ENCODE results near the gene GRIK4.

GRIK4 gene

DNA sequence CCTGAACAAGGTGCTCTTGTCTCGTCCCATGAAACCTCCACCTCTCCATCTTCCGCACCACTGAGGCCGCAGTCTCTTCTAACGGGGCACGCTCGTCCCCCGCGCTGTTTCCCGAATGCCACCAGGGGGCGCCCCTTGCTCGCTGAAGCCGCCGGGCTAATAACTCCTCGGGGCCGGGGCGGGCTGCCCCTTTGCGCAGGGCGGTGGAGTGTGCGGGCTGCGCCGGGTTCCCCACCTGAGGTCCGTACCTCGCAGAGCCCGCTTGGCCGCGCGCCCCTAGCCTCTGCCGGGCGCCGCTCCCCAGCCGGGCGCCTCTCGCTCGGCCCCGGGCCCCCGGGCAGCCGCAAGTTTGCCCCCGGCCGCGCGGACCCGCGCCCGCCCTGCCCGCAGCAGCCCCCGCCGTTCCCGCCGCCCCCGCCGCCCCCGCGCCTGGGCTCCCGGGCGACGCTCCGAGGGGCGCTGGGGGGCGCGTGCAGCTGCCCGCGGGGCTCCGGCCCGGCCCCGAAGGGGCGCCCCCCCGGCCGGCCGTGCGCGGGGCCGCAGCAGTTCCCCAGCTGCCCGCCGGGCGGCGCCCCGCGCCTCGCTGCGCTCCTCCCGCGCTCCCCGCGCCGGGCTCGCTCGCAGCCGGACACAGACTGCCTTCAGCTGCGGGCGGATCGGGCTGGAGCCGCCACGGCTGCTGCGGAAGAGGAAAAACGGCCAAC lies at the start of gene GRIK4:
Gene GRIK4, plus strand, starts transcription at position 633 of the 704 bp plus-strand sequence. CDS start 148,571 bp downstream, outside the sequence.
- H3K36me3 ChIP-seq (ENCODE audit: insufficient read depth, low read length): no peaks in the 10 kb centered on the region
- peak within 1 kb of the TSS; percentile 49; the same call in 1 of the 2 replicates for H3K9ac ChIP-seq (ENCODE audit: low read depth, low read length)
- no peaks in the 10 kb centered on the region for H3K9me3 ChIP-seq (ENCODE audit: control insufficient read depth, insufficient read depth, low read length)
- H3K4me1 ChIP-seq (ENCODE audit: insufficient read depth, low read length): no peaks in the 10 kb centered on the region; the same call in 1 of the 2 replicates

DNA sequence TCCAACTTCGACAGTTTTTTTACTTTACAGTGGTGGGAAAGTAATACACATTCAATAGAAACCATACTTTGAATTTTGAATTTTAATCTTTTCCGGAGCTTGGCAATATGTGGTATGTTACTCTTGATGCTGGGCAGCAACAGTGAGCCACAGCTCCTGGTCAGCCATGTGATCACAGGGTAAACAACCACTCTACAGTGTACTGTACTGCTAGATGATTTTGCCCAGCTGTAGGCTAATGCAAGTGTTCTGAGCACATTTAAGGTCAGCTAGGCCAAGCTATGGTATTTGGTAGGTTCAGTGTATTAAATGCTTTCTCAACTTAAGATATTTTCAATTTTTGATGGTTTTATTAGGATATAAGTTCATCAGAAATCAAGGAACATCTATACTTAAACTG lies 48.7 kb upstream of the GRIK4 start:
- Histone ChIP-seq H3K9ac (ENCODE audit: low read depth, low read length) (no peak overlapping the region), H3K4me1 (ENCODE audit: insufficient read depth, low read length) (no peaks in the 10 kb centered on the region), H3K9me3 (ENCODE audit: control insufficient read depth, insufficient read depth, low read length) (no peaks in the 10 kb centered on the region), H3K36me3 (ENCODE audit: insufficient read depth, low read length) (no peaks in the 10 kb centered on the region)

DNA sequence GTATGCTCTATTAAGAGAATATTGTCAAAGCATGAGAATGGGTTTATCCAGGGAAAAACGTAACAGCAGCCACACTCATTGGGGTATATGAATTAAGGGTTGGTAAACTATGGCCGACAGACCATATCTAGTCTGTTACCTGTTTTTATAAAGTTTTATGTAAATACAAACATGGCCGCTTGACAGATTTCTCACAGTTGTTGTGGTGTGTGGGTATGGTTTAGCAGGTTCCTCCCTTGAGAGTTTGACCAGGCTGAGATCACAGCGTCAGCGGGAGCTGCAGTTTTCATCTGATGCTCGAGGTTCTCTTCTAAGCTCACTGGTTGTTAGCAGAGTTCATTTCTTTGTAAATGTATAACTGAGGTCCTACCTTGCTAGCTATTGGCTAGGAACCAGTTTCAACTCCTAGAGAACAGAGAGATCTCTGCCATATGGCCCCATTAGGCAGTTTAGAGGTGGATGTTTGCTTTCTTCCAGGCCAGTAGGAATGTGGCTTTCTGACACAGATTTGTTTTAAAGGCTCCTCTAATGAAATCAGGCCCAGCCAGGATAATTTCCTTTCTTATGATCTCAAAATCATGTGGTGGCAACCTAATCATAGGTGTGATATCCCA lies 45.5 kb upstream of the GRIK4 start:
- no peaks in the 10 kb centered on the region; the same call in 1 of the 2 replicates for H3K36me3 ChIP-seq (ENCODE audit: insufficient read depth, low read length)

GRCh38 chr11:120467627-120468026 lies 43.9 kb upstream of the GRIK4 start:
- no peak overlapping the region for H3K9ac ChIP-seq (ENCODE audit: low read depth, low read length)
- H3K36me3 ChIP-seq (ENCODE audit: insufficient read depth, low read length): no peaks in the 10 kb centered on the region; the same call in 1 of the 2 replicates
- no peaks in the 10 kb centered on the region for H3K9me3 ChIP-seq (ENCODE audit: control insufficient read depth, insufficient read depth, low read length)
- H3K4me1 ChIP-seq (ENCODE audit: insufficient read depth, low read length): no peaks in the 10 kb centered on the region

More for the DNA sequence above, 45.5 kb upstream of the GRIK4 start:
- no peak overlapping the region for H3K9ac ChIP-seq (ENCODE audit: low read depth, low read length)
- no peaks in the 10 kb centered on the region for H3K4me1 ChIP-seq (ENCODE audit: insufficient read depth, low read length)
- no peaks in the 10 kb centered on the region for H3K9me3 ChIP-seq (ENCODE audit: control insufficient read depth, insufficient read depth, low read length)

GRCh38 chr11:120471131-120471530 lies 40.4 kb upstream of the GRIK4 start:
- no peaks in the 10 kb centered on the region; the same call in 1 of the 2 replicates for H3K36me3 ChIP-seq (ENCODE audit: insufficient read depth, low read length)
- no peaks in the 10 kb centered on the region for H3K9me3 ChIP-seq (ENCODE audit: control insufficient read depth, insufficient read depth, low read length)
- no peak overlapping the region for H3K9ac ChIP-seq (ENCODE audit: low read depth, low read length)
- no peaks in the 10 kb centered on the region for H3K4me1 ChIP-seq (ENCODE audit: insufficient read depth, low read length)

GRCh38 chr11:120471994-120472393 lies 39.6 kb upstream of the GRIK4 start:
- Histone ChIP-seq H3K9me3 (ENCODE audit: control insufficient read depth, insufficient read depth, low read length) (no peaks in the 10 kb centered on the region), H3K36me3 (ENCODE audit: insufficient read depth, low read length) (no peaks in the 10 kb centered on the region; the same call in 1 of the 2 replicates), H3K9ac (ENCODE audit: low read depth, low read length) (no peak overlapping the region), H3K4me1 (ENCODE audit: insufficient read depth, low read length) (no peaks in the 10 kb centered on the region)

- H3K9ac ChIP-seq (ENCODE audit: low read depth, low read length): no peak overlapping the region
- H3K4me1 ChIP-seq (ENCODE audit: insufficient read depth, low read length): no peaks in the 10 kb centered on the region
- no peaks in the 10 kb centered on the region; the same call in 1 of the 2 replicates for H3K36me3 ChIP-seq (ENCODE audit: insufficient read depth, low read length)
- H3K9me3 ChIP-seq (ENCODE audit: control insufficient read depth, insufficient read depth, low read length): no peaks in the 10 kb centered on the region
These were observed 38.0 kb upstream of the GRIK4 start for GRCh38 chr11:120473503-120473902.

DNA sequence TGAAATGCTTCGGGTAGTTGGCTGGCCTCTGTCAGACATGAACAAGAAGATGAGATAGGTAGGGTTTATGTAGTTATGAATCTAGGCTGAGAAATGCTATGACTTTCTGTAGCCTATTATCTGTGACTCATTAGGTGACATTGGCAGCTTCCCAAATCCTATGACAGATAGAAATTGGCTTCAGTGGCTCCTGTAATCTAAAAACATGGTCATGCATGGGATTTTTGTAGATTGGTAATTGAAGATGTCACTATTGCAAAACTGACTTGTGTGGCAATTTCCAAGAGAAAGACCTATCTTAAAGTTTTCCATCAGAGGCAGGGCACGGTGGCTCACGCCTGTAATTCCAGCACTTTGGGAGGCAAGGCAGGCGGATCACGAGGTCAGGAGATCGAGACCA lies 29.4 kb upstream of the GRIK4 start:
- no peaks in the 10 kb centered on the region for H3K4me1 ChIP-seq (ENCODE audit: insufficient read depth, low read length)
- H3K36me3 ChIP-seq (ENCODE audit: insufficient read depth, low read length): peaks cover 12% of the 10 kb centered on the region
- H3K9me3 ChIP-seq (ENCODE audit: control insufficient read depth, insufficient read depth, low read length): no peaks in the 10 kb centered on the region
- no peak overlapping the region for H3K9ac ChIP-seq (ENCODE audit: low read depth, low read length)

- Histone ChIP-seq H3K9ac (ENCODE audit: low read depth, low read length) (no peak overlapping the region), H3K9me3 (ENCODE audit: control insufficient read depth, insufficient read depth, low read length) (no peaks in the 10 kb centered on the region), H3K36me3 (ENCODE audit: insufficient read depth, low read length) (peaks cover 12% of the 10 kb centered on the region)
These were observed 26.8 kb upstream of the GRIK4 start for GRCh38 chr11:120484722-120485121.

GRCh38 chr11:120486138-120486537 lies 25.4 kb upstream of the GRIK4 start:
- H3K36me3 ChIP-seq (ENCODE audit: insufficient read depth, low read length): peaks cover 9% of the 10 kb centered on the region; the same call in 1 of the 2 replicates
- no peak overlapping the region for H3K9ac ChIP-seq (ENCODE audit: low read depth, low read length)
- no peaks in the 10 kb centered on the region for H3K4me1 ChIP-seq (ENCODE audit: insufficient read depth, low read length)
- no peaks in the 10 kb centered on the region for H3K9me3 ChIP-seq (ENCODE audit: control insufficient read depth, insufficient read depth, low read length)

More at GRCh38 chr11:120484722-120485121, 26.8 kb upstream of the GRIK4 start:
- no peaks in the 10 kb centered on the region for H3K4me1 ChIP-seq (ENCODE audit: insufficient read depth, low read length)

- no peak overlapping the region for H3K9ac ChIP-seq (ENCODE audit: low read depth, low read length)
- no peaks in the 10 kb centered on the region for H3K4me1 ChIP-seq (ENCODE audit: insufficient read depth, low read length)
- no peaks in the 10 kb centered on the region for H3K9me3 ChIP-seq (ENCODE audit: control insufficient read depth, insufficient read depth, low read length)
These were observed 21.7 kb upstream of the GRIK4 start for GRCh38 chr11:120489799-120490198.

DNA sequence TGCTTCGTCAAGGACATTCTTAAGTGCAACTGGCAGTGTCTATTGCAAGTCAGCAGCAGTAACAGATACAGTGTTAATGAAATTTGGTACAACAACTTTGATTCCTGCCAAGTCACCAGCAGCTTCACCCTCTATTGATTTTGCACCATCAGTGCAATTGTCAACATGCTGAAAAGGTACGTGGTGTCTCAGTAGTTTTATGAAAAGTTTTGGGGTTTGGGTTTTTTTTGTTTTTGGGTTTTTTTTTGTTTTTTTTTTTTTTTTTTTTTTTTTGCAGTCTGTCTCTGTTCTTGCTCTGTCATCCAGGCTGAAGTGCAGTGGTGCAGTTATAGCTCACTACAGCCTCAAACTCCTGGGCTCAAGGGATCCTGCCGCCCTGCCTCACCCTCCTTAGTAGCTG lies 19.1 kb upstream of the GRIK4 start:
- no peaks in the 10 kb centered on the region for H3K9me3 ChIP-seq (ENCODE audit: control insufficient read depth, insufficient read depth, low read length)
- H3K9ac ChIP-seq (ENCODE audit: low read depth, low read length): no peak overlapping the region
- H3K4me1 ChIP-seq (ENCODE audit: insufficient read depth, low read length): 0 out of 2 replicates have a peak, but pooled peaks cover 7% of the 10 kb centered on the region
- H3K36me3 ChIP-seq (ENCODE audit: insufficient read depth, low read length): no peaks in the 10 kb centered on the region

More at GRCh38 chr11:120489799-120490198, 21.7 kb upstream of the GRIK4 start:
- peaks cover 4% of the 10 kb centered on the region; the same call in 1 of the 2 replicates for H3K36me3 ChIP-seq (ENCODE audit: insufficient read depth, low read length)

DNA sequence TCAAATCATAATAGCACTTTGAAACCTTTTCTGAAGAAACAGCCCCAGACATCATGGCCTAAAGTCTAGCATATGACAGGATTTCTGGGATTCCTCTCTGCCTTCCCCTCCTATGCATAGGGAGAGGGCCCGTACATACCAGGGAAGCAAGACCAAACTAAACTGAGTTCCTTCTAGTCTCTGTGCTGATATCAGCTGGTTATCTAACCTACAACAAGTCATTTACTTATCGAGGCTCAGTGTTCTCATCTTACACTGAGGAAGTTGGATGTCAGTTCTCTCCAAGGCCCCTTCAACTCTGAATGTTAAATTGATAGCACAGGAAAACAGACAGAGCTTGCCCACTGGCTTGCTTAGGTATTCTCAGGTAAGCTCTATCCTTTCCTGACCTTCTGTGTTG lies 17.0 kb upstream of the GRIK4 start:
- Histone ChIP-seq H3K9ac (ENCODE audit: low read depth, low read length) (no peak overlapping the region), H3K9me3 (ENCODE audit: control insufficient read depth, insufficient read depth, low read length) (no peaks in the 10 kb centered on the region), H3K36me3 (ENCODE audit: insufficient read depth, low read length) (no peaks in the 10 kb centered on the region), H3K4me1 (ENCODE audit: insufficient read depth, low read length) (0 out of 2 replicates have a peak, but pooled peaks cover 7% of the 10 kb centered on the region)

DNA sequence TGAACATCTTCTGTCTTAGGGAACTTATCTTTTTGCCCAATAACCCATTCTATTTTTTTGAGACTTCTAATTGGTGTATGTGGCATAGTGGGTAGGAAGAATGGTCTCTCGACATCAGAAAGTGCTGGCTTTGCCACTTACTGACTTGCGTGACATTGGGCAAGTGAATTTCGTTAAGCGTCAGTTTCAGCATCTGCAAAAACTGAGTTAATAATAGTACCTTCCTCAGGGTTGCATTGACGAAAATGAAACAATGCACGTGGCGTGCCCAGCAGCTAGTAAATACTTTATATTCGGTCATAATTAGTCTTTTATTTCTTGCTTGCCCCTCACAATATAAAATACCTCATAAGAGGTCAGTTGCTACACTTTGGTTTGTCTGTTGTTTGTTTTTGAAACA lies 12.5 kb upstream of the GRIK4 start:
- no peak overlapping the region for H3K9ac ChIP-seq (ENCODE audit: low read depth, low read length)
- no peaks in the 10 kb centered on the region for H3K9me3 ChIP-seq (ENCODE audit: control insufficient read depth, insufficient read depth, low read length)
- peaks cover 33% of the 10 kb centered on the region for H3K4me1 ChIP-seq (ENCODE audit: insufficient read depth, low read length)
- no peaks in the 10 kb centered on the region for H3K36me3 ChIP-seq (ENCODE audit: insufficient read depth, low read length)

- H3K36me3 ChIP-seq (ENCODE audit: insufficient read depth, low read length): no peaks in the 10 kb centered on the region
- H3K4me1 ChIP-seq (ENCODE audit: insufficient read depth, low read length): peaks cover 35% of the 10 kb centered on the region
- H3K9ac ChIP-seq (ENCODE audit: low read depth, low read length): no peak overlapping the region
- no peaks in the 10 kb centered on the region for H3K9me3 ChIP-seq (ENCODE audit: control insufficient read depth, insufficient read depth, low read length)
These were observed 11.7 kb upstream of the GRIK4 start for GRCh38 chr11:120499859-120500258.
